ENCODE measurements around the gene CAB39.

CAB39 gene

GRCh38 chr2:230868947-230869913 lies 156.6 kb downstream of the CAB39 start:
- Histone ChIP-seq H3K4me3 (ENCODE audit: low read depth, low read length) (peak overlapping the region; percentile 56), H3K4me1 (ENCODE audit: control insufficient read depth, insufficient read depth, low read length) (peaks cover 71% of the 10 kb centered on the region), H3K27me3 (ENCODE audit: control insufficient read depth, insufficient read depth, low read length) (no peaks in the 10 kb centered on the region), H3K9me3 (ENCODE audit: control insufficient read depth, insufficient read depth, low read depth, low read length) (no peaks in the 10 kb centered on the region), H3K9ac (ENCODE audit: low read length) (peak overlapping the region; percentile 74), H3K27ac (ENCODE audit: low read depth, low read length) (peak overlapping the region; percentile 39), H3K36me3 (ENCODE audit: control insufficient read depth, insufficient read depth, low read length) (peaks cover 17% of the 10 kb centered on the region)

GRCh38 chr2:230869914-230870543 lies 157.4 kb downstream of the CAB39 start:
- H3K9me3 ChIP-seq (ENCODE audit: control insufficient read depth, insufficient read depth, low read depth, low read length): no peaks in the 10 kb centered on the region
- H3K27ac ChIP-seq (ENCODE audit: low read depth, low read length): peak overlapping the region; percentile 39
- peaks cover 70% of the 10 kb centered on the region for H3K4me1 ChIP-seq (ENCODE audit: control insufficient read depth, insufficient read depth, low read length)
- peaks cover 25% of the 10 kb centered on the region for H3K36me3 ChIP-seq (ENCODE audit: control insufficient read depth, insufficient read depth, low read length)
- peak overlapping the region; percentile 63 for H3K9ac ChIP-seq (ENCODE audit: low read length)
- H3K4me3 ChIP-seq (ENCODE audit: low read depth, low read length): peak overlapping the region; percentile 21; the same call in 1 of the 2 replicates
- H3K27me3 ChIP-seq (ENCODE audit: control insufficient read depth, insufficient read depth, low read length): no peaks in the 10 kb centered on the region
